ENCODE data around the gene NRCAM. TPM values are rescaled to one million over a fixed set of nuclear protein-coding genes. Genes with fewer than 3 reads are reported as not detected.

The NRCAM gene
- polyA plus RNA-seq, 4 donors: 2.8 to 24.1 (median 19.4) TPM

- DNase-seq (ENCODE audit: low read depth in 4 of 4, low spot score in 3 of 4): no peak
Measured at GRCh38 chr7:108142675-108143259, 313.5 kb downstream of the NRCAM start.

GRCh38 chr7:108142180-108142579 is 314.1 kb downstream of the NRCAM start:
- no peak for DNase-seq (ENCODE audit: low read depth in 4 of 4, low spot score in 3 of 4)

GRCh38 chr7:108140671-108141070 is 315.6 kb downstream of the NRCAM start:
- DNase-seq (ENCODE audit: low read depth in 4 of 4, low spot score in 3 of 4): no peak

DNA sequence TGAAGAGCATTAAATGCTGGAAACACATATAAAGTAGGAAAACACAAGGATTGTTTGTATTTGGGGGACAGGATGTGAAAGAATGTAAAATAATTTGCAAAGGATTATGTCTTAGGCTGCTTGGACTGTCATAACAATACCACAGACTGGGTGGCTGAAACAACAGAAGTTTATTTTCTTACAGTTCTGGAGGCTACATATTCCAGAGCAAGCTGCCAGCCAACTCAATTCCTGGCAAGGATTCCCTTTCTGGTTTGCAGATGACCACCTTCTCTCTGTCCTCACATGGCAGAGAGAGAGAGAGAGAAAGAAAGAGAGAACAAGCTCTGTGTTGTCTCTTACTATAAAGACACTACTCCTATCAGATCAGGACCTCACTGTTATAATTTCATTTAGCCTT is 317.3 kb downstream of the NRCAM start:
- DNase-seq (ENCODE audit: low read depth in 4 of 4, low spot score in 3 of 4): no peak

DNA sequence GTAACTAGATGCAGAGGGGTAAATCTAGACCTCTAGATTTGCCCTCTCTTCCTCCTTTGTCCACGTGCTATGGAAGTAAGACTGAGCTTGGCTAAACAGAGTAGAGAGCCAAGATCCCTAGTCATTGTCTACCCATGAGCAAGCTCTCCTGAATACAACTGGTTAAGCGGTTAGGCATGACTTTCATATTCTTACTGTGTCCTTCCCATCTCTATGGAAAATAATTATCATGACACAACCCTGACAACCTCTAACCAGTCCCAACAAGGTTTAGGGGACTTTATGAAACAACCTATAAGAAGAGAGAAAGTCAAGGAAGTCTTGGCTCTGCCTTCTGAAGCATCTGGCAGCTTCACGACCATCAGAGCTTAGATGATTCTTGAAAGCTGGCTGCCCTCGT is 318.2 kb downstream of the NRCAM start:
- DNase-seq (ENCODE audit: low read depth in 4 of 4, low spot score in 3 of 4): no peak

DNA sequence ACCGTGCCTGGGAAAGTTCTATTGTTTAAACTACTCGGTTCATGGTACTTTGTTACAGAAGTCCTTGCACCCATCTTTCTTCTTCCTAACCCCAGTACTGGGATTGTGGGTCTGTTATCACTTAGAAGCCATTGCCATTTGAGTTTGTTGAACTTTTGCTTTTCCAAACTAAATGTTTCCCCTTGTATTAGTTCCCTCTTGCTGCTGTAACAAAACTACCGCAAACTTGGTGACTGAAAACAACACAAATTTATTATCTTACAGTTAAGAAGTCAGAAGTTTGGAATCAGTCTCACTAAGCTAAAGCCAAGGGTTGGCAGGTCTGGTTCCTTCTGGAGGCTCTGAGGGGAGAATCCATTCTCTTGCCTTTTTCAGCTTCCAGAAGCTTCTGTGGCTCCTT is 319.2 kb downstream of the NRCAM start:
- no peak for DNase-seq (ENCODE audit: low read depth in 4 of 4, low spot score in 3 of 4)

DNA sequence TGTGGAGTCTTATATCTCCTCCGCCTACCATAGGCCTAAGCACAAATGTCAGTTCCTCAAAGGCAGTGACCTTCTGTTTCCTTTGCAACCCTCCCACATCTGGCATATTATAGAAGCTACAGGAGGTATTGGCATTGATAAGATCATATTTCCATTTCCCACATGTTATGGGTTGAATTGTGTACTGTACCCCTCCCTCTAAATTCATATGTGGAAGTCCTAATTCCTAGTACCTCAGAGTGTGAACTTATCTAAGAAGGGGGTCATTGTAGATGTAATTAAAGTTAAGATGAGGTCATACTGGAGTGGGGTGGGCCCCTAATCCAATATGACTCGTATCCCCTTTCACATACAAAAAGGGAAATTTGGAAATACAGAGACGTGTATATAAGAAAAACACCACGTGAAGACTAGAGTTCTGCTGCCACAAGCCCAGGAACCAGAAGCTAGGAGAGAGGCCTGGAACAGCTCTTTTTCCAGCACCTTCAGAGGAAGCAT is 320.0 kb downstream of the NRCAM start:
- DNase-seq (ENCODE audit: low read depth in 4 of 4, low spot score in 3 of 4): no peak

DNA sequence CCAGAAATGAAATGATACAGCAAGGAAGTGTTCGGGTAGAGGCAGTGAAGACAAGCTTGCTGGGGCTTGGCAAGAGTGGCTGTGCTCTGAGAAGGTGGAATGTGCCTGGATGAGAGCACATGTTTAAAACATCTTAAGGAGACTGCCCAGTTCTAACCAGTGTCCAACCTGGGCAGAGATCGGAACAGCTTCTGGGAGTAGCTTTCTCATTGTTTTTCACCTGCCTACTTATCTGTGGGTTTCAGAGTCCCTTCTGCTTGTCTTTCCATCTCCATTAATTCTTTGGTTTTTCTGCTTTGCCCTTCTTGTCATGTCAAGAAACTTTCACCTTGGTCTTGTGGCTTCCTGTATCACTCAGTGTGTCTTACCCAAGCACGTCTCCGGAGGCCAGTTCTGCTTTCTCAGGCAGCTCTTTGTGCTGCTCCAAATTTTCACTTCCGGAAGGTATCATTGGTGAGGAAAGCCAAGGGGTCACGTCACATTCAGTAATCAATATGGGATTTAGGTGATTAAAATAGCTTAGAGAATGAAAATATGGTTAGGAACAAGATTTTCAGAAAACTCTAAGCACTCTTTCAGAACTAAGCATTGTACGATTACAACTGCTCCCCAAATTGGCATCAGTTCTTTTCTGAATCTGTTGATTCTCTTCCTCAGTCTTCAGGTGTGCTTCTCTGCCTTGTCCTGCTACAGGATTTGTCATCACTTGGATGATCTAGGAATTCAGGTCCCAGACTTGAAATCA is 320.6 kb downstream of the NRCAM start:
- DNase-seq (ENCODE audit: low read depth in 4 of 4, low spot score in 3 of 4): no peak

- DNase-seq (ENCODE audit: low read depth in 4 of 4, low spot score in 3 of 4): no peak
Measured at GRCh38 chr7:108134486-108134885, 321.8 kb downstream of the NRCAM start.

- DNase-seq (ENCODE audit: low read depth in 4 of 4, low spot score in 3 of 4): no peak
Measured at GRCh38 chr7:108132551-108133265, 323.5 kb downstream of the NRCAM start.

DNA sequence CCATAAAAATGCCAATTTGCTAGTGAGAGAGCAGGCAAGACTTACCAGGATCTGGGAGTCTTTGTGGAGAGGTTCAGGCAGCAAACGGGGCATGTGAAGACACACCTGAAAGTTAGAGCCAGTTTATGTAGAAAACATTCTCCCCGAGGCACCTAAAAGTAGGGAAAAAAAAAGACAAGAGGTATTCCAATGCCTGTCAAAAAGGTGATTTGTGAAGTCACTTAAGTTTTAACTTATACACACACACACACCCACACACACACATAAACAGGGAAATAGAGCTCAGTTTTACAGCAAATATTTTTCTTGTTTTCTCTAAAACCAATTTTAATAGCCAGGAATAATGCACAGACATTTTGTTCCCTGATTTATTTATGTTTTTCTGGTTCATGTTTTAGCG is 326.0 kb downstream of the NRCAM start, which contains the start of gene LAMB4:
LAMB4 (minus strand) TSS at position 101 of the 400 bp plus-strand sequence. CDS start 7,197 bp downstream, outside the sequence.
- no peak for DNase-seq (ENCODE audit: low read depth in 4 of 4, low spot score in 3 of 4)

- no peak for DNase-seq (ENCODE audit: low read depth in 4 of 4, low spot score in 3 of 4)
Measured at GRCh38 chr7:108129018-108129965, 326.9 kb downstream of the NRCAM start.

DNA sequence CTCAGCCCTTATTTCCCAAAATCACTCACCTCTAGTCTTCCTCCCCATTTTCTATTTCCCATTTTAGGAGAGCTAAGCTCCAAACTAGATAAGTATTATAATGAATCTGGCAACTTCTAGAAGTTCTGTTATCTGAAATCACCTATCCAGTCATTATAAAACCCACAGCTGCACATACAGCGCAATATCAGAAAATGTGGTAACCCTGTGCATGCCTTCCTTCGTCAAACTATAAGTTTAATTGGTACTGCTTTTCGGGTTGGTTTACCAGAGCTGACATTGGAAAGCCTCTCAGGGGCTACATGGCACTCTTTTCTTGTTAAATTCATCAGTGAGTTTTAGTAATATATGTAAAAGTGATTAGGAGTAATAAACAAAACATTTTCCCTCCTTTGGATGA is 327.7 kb downstream of the NRCAM start:
- DNase-seq (ENCODE audit: low read depth in 4 of 4, low spot score in 3 of 4): no peak

- DNase-seq (ENCODE audit: low read depth in 4 of 4, low spot score in 3 of 4): no peak
Measured at GRCh38 chr7:108127461-108127860, 328.8 kb downstream of the NRCAM start.

- no peak for DNase-seq (ENCODE audit: low read depth in 4 of 4, low spot score in 3 of 4)
Measured at GRCh38 chr7:108124820-108125219, 331.4 kb downstream of the NRCAM start.

DNA sequence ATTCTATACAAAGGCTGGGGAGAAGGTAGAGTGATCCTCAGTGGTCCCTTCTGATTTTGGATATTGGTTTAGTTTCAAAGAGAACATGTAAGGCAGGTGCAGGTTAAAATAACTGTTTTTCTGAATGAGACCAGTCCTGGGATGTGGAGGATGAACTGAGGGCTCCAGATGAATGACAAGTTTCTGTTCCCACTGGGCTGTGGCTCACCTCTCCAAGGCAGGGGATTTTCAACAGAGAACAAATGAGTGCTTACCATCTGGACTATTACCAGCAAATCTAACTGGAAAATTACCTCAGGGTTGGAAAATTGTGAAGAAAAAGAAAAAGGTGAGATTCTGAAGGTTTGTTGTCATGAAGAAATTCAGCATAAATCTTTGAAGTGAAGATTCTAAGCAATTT is 334.1 kb downstream of the NRCAM start:
- DNase-seq (ENCODE audit: low read depth in 4 of 4, low spot score in 3 of 4): no peak

DNA sequence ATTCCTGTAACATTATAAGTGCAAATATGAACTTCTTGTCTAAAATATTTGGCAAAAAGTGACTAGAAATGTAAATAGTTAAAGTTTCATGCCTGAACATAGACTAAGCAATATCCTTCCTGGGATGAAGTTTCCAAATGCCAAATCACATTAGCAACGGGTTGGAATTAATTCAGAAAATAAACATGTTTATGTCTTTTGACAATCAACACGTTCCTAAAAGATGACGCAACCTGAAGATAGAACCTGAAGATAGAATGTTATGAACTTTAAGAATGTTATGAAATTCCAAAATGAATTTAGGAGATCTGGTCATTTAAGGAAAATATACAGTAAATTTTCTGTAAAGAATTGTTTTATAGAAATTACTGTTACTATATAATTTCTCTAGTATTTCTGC is 335.3 kb downstream of the NRCAM start:
- no peak for DNase-seq (ENCODE audit: low read depth in 4 of 4, low spot score in 3 of 4)

- no peak for DNase-seq (ENCODE audit: low read depth in 4 of 4, low spot score in 3 of 4)
Measured at GRCh38 chr7:108120196-108120595, 336.0 kb downstream of the NRCAM start.

GRCh38 chr7:108118959-108119358 is 337.3 kb downstream of the NRCAM start:
- DNase-seq (ENCODE audit: low read depth in 4 of 4, low spot score in 3 of 4): no peak

DNA sequence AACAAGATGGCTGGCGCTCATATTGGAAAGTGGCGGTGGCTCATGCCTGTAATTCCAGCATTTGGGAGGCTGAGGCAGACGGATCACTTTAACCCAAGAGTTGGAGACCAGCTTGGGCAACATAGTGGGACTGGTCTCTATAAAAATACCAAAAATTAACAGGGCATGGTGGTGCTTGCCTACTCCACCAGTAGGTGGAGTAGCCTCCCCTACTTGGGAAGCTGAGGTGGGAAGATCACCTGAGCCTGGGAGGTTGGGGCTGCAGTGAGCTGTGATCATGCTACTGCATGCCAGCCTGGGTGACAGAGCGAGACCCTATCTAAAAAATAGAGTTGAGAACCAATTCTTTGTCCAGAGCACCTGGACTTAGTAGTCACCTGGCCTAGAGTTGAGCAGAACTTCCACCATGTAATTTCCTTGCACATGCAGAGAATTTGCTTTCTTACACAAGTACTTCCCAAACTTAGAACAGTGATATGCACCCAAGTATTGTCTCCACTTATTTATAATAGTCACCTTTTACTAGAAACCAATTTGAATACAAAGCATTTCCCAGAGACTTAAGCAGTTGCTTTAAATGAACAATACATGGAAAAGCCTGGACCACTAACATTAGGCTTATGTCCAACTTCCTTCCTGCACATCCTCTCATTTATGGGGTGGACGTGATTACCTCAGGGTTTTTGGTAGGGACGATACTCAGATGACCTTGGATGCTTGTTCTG is 342.0 kb downstream of the NRCAM start:
- no peak for DNase-seq (ENCODE audit: low read depth in 4 of 4, low spot score in 3 of 4)
